HG03108 (cell line): Measurements from ENCODE around the gene SLC35A5.

Source experiments
- ATAC-seq: cut with Tn5 transposase; IDR thresholded peaks from one replicate; pipeline ENCODE4 v1.9.1; 2021; ENCODE audit warnings: moderate library complexity; ENCODE audit not compliant: unreplicated experiment

SLC35A5 gene

GRCh38 chr3:112569265-112569664 is 7.4 kb downstream of the SLC35A5 start:
- ATAC-seq, result no peak

- no peak for ATAC-seq
These were observed 10.9 kb downstream of the SLC35A5 start for GRCh38 chr3:112572701-112573100.

- no peak for ATAC-seq
These were observed 17.4 kb downstream of the SLC35A5 start for GRCh38 chr3:112579232-112579631.

- ATAC-seq, result no peak
These were observed 17.9 kb downstream of the SLC35A5 start for GRCh38 chr3:112579697-112580096.

GRCh38 chr3:112582244-112582874 is 20.5 kb downstream of the SLC35A5 start:
- ATAC-seq, result no peak

GRCh38 chr3:112583105-112583504 is 21.3 kb downstream of the SLC35A5 start:
- no peak for ATAC-seq

- no peak for ATAC-seq
These were observed 23.9 kb downstream of the SLC35A5 start for GRCh38 chr3:112585782-112586181.

GRCh38 chr3:112587336-112587735 is 25.5 kb downstream of the SLC35A5 start:
- ATAC-seq, result no peak

- no peak for ATAC-seq
These were observed 31.4 kb downstream of the SLC35A5 start for GRCh38 chr3:112593258-112593657.

GRCh38 chr3:112594856-112595255 is 33.0 kb downstream of the SLC35A5 start:
- no peak for ATAC-seq

GRCh38 chr3:112597945-112598344 is 36.1 kb downstream of the SLC35A5 start:
- no peak for ATAC-seq

GRCh38 chr3:112598731-112599130 is 36.9 kb downstream of the SLC35A5 start:
- no peak for ATAC-seq

- ATAC-seq, result peak; percentile 76
These were observed 40.5 kb downstream of the SLC35A5 start for GRCh38 chr3:112602217-112602838.

- no peak for ATAC-seq
These were observed 42.7 kb downstream of the SLC35A5 start for GRCh38 chr3:112604536-112604935.

- ATAC-seq, result no peak
These were observed 43.4 kb downstream of the SLC35A5 start for GRCh38 chr3:112605285-112605684.

- no peak for ATAC-seq
These were observed 44.3 kb downstream of the SLC35A5 start for GRCh38 chr3:112606098-112606497.

GRCh38 chr3:112607863-112608262 is 46.0 kb downstream of the SLC35A5 start:
- no peak for ATAC-seq

- ATAC-seq, result no peak
These were observed 48.3 kb downstream of the SLC35A5 start for GRCh38 chr3:112610121-112610520.

- ATAC-seq, result no peak
These were observed 50.1 kb downstream of the SLC35A5 start for GRCh38 chr3:112611752-112612515.

- ATAC-seq, result no peak
These were observed 54.3 kb downstream of the SLC35A5 start for GRCh38 chr3:112615989-112616731.

- no peak for ATAC-seq
These were observed 55.4 kb downstream of the SLC35A5 start for GRCh38 chr3:112617285-112617684.
